ENCODE data around the gene PHF23. TPM values are rescaled to one million over a fixed set of nuclear protein-coding genes. Genes with fewer than 3 reads are reported as not detected.

The PHF23 gene
- total RNA-seq, 1 experiment from 2014 or later: 48.5 TPM

DNA sequence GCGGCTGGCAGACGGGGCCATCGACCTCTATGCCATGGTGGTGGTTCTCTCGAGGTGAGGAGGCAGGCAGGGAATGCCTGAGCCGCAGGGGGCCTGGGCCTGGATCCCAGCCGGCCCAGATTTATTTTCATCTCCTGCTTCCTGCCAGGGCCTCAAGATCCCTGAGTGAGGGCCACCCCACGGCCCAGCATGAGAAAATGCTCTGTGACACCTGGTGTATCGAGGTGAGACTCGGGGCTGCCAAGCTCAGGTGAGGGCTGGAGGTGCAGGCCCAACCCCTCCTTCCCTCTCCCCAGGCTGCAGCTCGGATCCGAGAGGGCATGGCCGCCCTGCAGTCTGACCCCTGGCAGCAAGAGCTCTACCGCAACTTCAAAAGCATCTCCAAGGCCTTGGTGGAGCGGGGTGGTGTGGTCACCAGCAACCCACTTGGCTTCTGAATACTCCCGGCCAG lies 14.6 kb downstream of the PHF23 start:
- ATAC-seq: no peak
- Histone ChIP-seq H3K9ac (ENCODE audit: low read length) (no peak overlapping the region), H3K27ac (ENCODE audit: low read depth, low read length) (0 out of 2 replicates have a peak overlapping the region, but pooled peaks have one; percentile 32), H4K20me1 (ENCODE audit: insufficient read depth) (no peaks in the 10 kb centered on the region), H2AFZ (ENCODE audit: low read depth, low read length, poor library complexity, severe bottlenecking) (no peak overlapping the region), H3K4me3 (replicated peaks in 1 of 2; ENCODE audit: low read depth in 1 of 2, low read length in 2 of 2) (no peak overlapping the region), H3K79me2 (ENCODE audit: insufficient read depth, low read length) (peaks cover 36% of the 10 kb centered on the region), H3K36me3 (ENCODE audit: control insufficient read depth in 1 of 2, insufficient read depth in 2 of 2, low read length in 2 of 2) (peaks cover 52 to 68% of the 10 kb centered on the region in 2 experiments), H3K4me1 (ENCODE audit: control insufficient read depth in 1 of 2, insufficient read depth in 2 of 2, low read length in 2 of 2) (peaks cover 4 to 13% of the 10 kb centered on the region in 2 experiments; a peak in 3 of 4 replicates), H3K4me2 (ENCODE audit: low read length) (no peak overlapping the region), H3K27me3 (ENCODE audit: insufficient read depth, low read length) (no peaks in the 10 kb centered on the region), H3K9me2 (ENCODE audit: insufficient read depth) (no peaks in the 10 kb centered on the region), H3K9me3 (ENCODE audit: control insufficient read depth in 1 of 2, insufficient read depth in 1 of 2, low read depth in 1 of 2, low read length in 2 of 2) (no peaks in the 10 kb centered on the region)
- intact Hi-C loops (cut with micrococcal nuclease): no loop called here
- TF ChIP-seq SP1 (IDR thresholded peaks at IDR 0.05; ENCODE audit: low read depth) (no peak), ZNF274 (IDR thresholded peaks at IDR 0.05; ENCODE audit: low read depth, low read length) (no peak), POLR2A (IDR thresholded peaks at IDR 0.05; ENCODE audit: borderline replicate concordance, extremely low read depth, insufficient read depth, insufficient read length) (no peak), ZFX (IDR thresholded peaks at IDR 0.05) (no peak), CBX3 (IDR thresholded peaks at IDR 0.05; ENCODE audit: low read depth) (no peak), MAX (IDR thresholded peaks at IDR 0.05) (no peak), CTCF (IDR thresholded peaks at IDR 0.05 in 2 of 3, conservative IDR thresholded peaks at IDR 0.05 in 1 of 3; ENCODE audit: borderline replicate concordance in 1 of 3, insufficient read depth in 1 of 3, low read depth in 2 of 3, low read length in 2 of 3) (no peak), EZH2phosphoT487 (IDR thresholded peaks at IDR 0.05; ENCODE audit: borderline replicate concordance) (no peak), JUND (IDR thresholded peaks at IDR 0.05) (no peak), FOSL1 (IDR thresholded peaks at IDR 0.05; ENCODE audit: low read depth) (no peak), SIN3A (IDR thresholded peaks at IDR 0.05; ENCODE audit: low read depth) (no peak), YY1 (IDR thresholded peaks at IDR 0.05; ENCODE audit: extremely low read depth, insufficient replicate concordance, low read depth, low read length) (no peak)
- TF ChIP-seq, protein P1, sequence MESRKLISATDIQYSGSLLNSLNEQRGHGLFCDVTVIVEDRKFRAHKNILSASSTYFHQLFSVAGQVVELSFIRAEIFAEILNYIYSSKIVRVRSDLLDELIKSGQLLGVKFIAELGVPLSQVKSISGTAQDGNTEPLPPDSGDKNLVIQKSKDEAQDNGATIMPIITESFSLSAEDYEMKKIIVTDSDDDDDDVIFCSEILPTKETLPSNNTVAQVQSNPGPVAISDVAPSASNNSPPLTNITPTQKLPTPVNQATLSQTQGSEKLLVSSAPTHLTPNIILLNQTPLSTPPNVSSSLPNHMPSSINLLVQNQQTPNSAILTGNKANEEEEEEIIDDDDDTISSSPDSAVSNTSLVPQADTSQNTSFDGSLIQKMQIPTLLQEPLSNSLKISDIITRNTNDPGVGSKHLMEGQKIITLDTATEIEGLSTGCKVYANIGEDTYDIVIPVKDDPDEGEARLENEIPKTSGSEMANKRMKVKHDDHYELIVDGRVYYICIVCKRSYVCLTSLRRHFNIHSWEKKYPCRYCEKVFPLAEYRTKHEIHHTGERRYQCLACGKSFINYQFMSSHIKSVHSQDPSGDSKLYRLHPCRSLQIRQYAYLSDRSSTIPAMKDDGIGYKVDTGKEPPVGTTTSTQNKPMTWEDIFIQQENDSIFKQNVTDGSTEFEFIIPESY (IDR thresholded peaks at IDR 0.05; ENCODE audit: extremely low read depth, insufficient replicate concordance, low read length): no peak
- POLR2A ChIA-PET: no interaction called here
- RAD21 ChIA-PET (ENCODE audit: low non-redundant PET in 1 of 2, low total read pairs in 2 of 2, uncharacterized antibody in 2 of 2, unreplicated experiment in 2 of 2): interaction anchor here in 1 of 2 experiments (0.6 kb wide), 1 partner anchor 13 kb away, joined by 4 read pairs; no protein-coding TSS in a partner anchor
- BruUV-seq (replicated peaks): no TSS peak
- CTCF ChIA-PET: no interaction called here
- DNase-seq (ENCODE audit: low read depth, low spot score): no peak

Measured in HCT116 (cell line).